Measurements from ENCODE around the gene MAP2. TPM values are rescaled to one million over a fixed set of nuclear protein-coding genes. Genes with fewer than 3 reads are reported as not detected.

MAP2 gene
- total and polyA plus RNA-seq, 2 experiments from 2014 or later = 2.9 to 4.4 TPM

DNA sequence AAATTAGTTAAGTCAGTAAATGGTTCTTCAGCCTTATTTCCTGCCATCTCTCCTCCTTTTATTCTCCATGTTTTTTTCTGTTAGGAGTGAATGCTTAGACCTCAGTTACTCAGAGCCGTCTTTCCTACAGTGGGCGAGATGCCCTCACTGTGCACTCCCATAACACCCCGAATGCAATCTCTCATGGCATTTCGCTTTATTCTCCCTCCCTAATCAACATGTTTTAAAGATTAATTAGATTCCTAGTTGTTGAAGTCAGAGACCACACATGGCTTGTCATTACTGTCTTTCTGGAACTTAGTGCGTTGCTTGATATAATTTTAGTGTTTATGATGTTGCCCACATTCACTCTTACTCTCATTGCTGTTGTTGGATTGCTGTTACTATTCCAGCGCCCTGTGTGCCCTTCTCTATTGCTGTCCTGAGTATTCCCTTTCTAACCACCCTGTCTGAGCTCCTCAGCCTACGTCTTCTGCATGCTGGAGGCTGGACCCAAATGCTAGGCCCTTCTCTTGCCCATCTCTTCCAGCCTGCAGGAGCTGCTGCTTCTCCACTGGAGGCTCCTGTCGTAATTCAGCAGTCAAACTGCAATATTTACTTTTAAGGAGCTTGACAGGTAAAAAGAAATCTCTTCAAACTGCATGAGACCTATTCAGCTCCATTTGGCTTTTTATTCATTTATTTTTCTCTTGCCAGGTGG lies 99.3 kb downstream of the MAP2 start (continued):
- TF ChIP-seq EZH2phosphoT487 (IDR thresholded peaks at IDR 0.05; ENCODE audit: unreplicated experiment) (no peak), ZNF114 (CRISPR knock-in tag; IDR thresholded peaks at IDR 0.05) (no peak), NANOG (IDR thresholded peaks at IDR 0.05; ENCODE audit: borderline replicate concordance) (no peak), POLR2AphosphoS5 (IDR thresholded peaks at IDR 0.05; ENCODE audit: low read depth) (no peak), ZNF331 (CRISPR knock-in tag; IDR thresholded peaks at IDR 0.05; ENCODE audit: low read depth) (no peak)
- TF ChIP-seq, protein P1, sequence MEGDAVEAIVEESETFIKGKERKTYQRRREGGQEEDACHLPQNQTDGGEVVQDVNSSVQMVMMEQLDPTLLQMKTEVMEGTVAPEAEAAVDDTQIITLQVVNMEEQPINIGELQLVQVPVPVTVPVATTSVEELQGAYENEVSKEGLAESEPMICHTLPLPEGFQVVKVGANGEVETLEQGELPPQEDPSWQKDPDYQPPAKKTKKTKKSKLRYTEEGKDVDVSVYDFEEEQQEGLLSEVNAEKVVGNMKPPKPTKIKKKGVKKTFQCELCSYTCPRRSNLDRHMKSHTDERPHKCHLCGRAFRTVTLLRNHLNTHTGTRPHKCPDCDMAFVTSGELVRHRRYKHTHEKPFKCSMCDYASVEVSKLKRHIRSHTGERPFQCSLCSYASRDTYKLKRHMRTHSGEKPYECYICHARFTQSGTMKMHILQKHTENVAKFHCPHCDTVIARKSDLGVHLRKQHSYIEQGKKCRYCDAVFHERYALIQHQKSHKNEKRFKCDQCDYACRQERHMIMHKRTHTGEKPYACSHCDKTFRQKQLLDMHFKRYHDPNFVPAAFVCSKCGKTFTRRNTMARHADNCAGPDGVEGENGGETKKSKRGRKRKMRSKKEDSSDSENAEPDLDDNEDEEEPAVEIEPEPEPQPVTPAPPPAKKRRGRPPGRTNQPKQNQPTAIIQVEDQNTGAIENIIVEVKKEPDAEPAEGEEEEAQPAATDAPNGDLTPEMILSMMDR (conservative IDR thresholded peaks at IDR 0.05; ENCODE audit: low read depth in 2 of 2) = no peak

DNA sequence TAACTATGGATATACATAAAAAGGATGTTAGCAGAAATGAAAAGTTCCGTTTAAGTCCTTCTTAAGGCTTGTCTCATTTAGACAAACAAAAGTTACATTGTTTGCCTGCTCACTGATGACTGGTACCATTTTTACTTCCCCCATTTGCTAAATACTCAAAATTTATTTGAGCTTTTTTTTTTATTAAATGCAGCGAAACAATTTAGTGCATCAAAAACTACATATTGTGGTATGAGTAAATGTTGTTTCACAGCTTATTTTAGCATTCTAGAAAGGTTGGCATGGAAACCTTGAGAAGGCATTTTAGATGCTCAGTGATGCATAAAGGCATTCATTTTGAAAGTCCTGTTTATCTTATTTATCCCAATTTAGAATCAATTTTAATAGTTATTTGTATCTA lies 100.0 kb downstream of the MAP2 start:
- H3K4me3 Mint-ChIP-seq = no peak overlapping the region
- no peaks in the 10 kb centered on the region for H3K79me2 ChIP-seq (replicated peaks; ENCODE audit: insufficient read depth)
- peaks cover 19% of the 10 kb centered on the region for H3K27me3 Mint-ChIP-seq (ENCODE audit: insufficient read depth, low read depth, poor library complexity)
- no peak for DNase-seq (ENCODE audit: low spot score)
- no peaks in the 10 kb centered on the region for H4K20me1 ChIP-seq (replicated peaks; ENCODE audit: insufficient read depth)
- H3K9me3 Mint-ChIP-seq = peaks cover 5% of the 10 kb centered on the region; the same call in 1 of the 3 replicates
- H3K4me2 ChIP-seq = no peak overlapping the region
- no peaks in the 10 kb centered on the region for H3K9me2 ChIP-seq (ENCODE audit: insufficient read depth)
- H3F3A ChIP-seq (replicated peaks; ENCODE audit: low read depth) = no peaks in the 10 kb centered on the region
- peaks cover 14% of the 10 kb centered on the region for H3K4me1 ChIP-seq (ENCODE audit: insufficient read depth)
- H3K4me1 Mint-ChIP-seq = peaks cover 14% of the 10 kb centered on the region
- no peak overlapping the region for H3K27ac ChIP-seq (ENCODE audit: low read depth)
- no peak overlapping the region for H2AFZ ChIP-seq
- no peak for ATAC-seq
- no peaks in the 10 kb centered on the region for H3K36me3 ChIP-seq (ENCODE audit: insufficient read depth)
- H3K36me3 Mint-ChIP-seq (ENCODE audit: low read depth) = no peaks in the 10 kb centered on the region
- H3K4me3 ChIP-seq = no peak overlapping the region
- peaks cover 74% of the 10 kb centered on the region for H3K27me3 ChIP-seq (ENCODE audit: insufficient read depth)
- no peak overlapping the region for H3K27ac Mint-ChIP-seq
- TF ChIP-seq NANOG (IDR thresholded peaks at IDR 0.05; ENCODE audit: borderline replicate concordance) (no peak), ZNF114 (CRISPR knock-in tag; IDR thresholded peaks at IDR 0.05) (no peak), JUNB (IDR thresholded peaks at IDR 0.05; ENCODE audit: unreplicated experiment) (no peak), EZH2phosphoT487 (IDR thresholded peaks at IDR 0.05; ENCODE audit: unreplicated experiment) (no peak), CREB1 (CRISPR knock-in tag; IDR thresholded peaks at IDR 0.05; ENCODE audit: low read depth) (no peak), EZH2 (IDR thresholded peaks at IDR 0.05; ENCODE audit: low read depth, unreplicated experiment) (no peak), POLR2AphosphoS5 (IDR thresholded peaks at IDR 0.05; ENCODE audit: low read depth) (no peak), STAT1 (IDR thresholded peaks at IDR 0.05; ENCODE audit: unreplicated experiment) (no peak), ZNF331 (CRISPR knock-in tag; IDR thresholded peaks at IDR 0.05; ENCODE audit: low read depth) (no peak)
- TF ChIP-seq, protein P2, sequence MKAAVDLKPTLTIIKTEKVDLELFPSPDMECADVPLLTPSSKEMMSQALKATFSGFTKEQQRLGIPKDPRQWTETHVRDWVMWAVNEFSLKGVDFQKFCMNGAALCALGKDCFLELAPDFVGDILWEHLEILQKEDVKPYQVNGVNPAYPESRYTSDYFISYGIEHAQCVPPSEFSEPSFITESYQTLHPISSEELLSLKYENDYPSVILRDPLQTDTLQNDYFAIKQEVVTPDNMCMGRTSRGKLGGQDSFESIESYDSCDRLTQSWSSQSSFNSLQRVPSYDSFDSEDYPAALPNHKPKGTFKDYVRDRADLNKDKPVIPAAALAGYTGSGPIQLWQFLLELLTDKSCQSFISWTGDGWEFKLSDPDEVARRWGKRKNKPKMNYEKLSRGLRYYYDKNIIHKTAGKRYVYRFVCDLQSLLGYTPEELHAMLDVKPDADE (IDR thresholded peaks at IDR 0.05) = no peak
- TF ChIP-seq, protein P1 (conservative IDR thresholded peaks at IDR 0.05; ENCODE audit: low read depth in 2 of 2) = no peak
- TF ChIP-seq, protein P3, sequence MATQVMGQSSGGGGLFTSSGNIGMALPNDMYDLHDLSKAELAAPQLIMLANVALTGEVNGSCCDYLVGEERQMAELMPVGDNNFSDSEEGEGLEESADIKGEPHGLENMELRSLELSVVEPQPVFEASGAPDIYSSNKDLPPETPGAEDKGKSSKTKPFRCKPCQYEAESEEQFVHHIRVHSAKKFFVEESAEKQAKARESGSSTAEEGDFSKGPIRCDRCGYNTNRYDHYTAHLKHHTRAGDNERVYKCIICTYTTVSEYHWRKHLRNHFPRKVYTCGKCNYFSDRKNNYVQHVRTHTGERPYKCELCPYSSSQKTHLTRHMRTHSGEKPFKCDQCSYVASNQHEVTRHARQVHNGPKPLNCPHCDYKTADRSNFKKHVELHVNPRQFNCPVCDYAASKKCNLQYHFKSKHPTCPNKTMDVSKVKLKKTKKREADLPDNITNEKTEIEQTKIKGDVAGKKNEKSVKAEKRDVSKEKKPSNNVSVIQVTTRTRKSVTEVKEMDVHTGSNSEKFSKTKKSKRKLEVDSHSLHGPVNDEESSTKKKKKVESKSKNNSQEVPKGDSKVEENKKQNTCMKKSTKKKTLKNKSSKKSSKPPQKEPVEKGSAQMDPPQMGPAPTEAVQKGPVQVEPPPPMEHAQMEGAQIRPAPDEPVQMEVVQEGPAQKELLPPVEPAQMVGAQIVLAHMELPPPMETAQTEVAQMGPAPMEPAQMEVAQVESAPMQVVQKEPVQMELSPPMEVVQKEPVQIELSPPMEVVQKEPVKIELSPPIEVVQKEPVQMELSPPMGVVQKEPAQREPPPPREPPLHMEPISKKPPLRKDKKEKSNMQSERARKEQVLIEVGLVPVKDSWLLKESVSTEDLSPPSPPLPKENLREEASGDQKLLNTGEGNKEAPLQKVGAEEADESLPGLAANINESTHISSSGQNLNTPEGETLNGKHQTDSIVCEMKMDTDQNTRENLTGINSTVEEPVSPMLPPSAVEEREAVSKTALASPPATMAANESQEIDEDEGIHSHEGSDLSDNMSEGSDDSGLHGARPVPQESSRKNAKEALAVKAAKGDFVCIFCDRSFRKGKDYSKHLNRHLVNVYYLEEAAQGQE (IDR thresholded peaks at IDR 0.05; ENCODE audit: unreplicated experiment) = no peak

Data from GM23338 (cell line).